Measurements from ENCODE around the gene CD163L1. TPM values are rescaled to one million over a fixed set of nuclear protein-coding genes. Genes with fewer than 3 reads are reported as not detected.

Gene CD163L1
- polyA plus RNA-seq, 1 donor (not counting 4 experiments of a cell fraction or from before 2014, with no cell fraction given), result 0.62 TPM

GRCh38 chr12:7459973-7460372 is 16.0 kb upstream of the CD163L1 start:
- H3K9me1 ChIP-seq (ENCODE audit: control insufficient read depth, extremely low read depth, insufficient read depth, low read length), result no peaks in the 10 kb centered on the region
- H3K9me3 ChIP-seq (ENCODE audit: control insufficient read depth, low read depth, low read length), result no peaks in the 10 kb centered on the region
- TF ChIP-seq EZH2 (IDR thresholded peaks at IDR 0.05; ENCODE audit: low read length) (no peak), CTCF (optimal IDR thresholded peaks at IDR 0.05 in 1 of 3, IDR thresholded peaks at IDR 0.05 in 1 of 3, conservative IDR thresholded peaks at IDR 0.05 in 1 of 3; ENCODE audit: extremely low read depth in 1 of 3, insufficient read depth in 2 of 3, low read length in 3 of 3) (no peak)
- no peaks in the 10 kb centered on the region for H3K79me2 ChIP-seq (ENCODE audit: control insufficient read depth, insufficient read depth, low read length)
- no peaks in the 10 kb centered on the region for H3K4me1 ChIP-seq (ENCODE audit: control insufficient read depth, extremely low read depth, insufficient read depth, low read length)
- no peak overlapping the region for H3K4me3 ChIP-seq (ENCODE audit: control insufficient read depth in 2 of 3, extremely low read depth in 1 of 3, insufficient read depth in 2 of 3, low read depth in 1 of 3, low read length in 3 of 3)
- H3K36me3 ChIP-seq (ENCODE audit: control insufficient read depth in 2 of 2, extremely low read depth in 1 of 2, insufficient read depth in 2 of 2, low read length in 2 of 2), result no peaks in the 10 kb centered on the region
- H3K27me3 ChIP-seq (ENCODE audit: control insufficient read depth, extremely low read depth, insufficient read depth, low read length), result no peaks in the 10 kb centered on the region
- no peak overlapping the region for H3K9ac ChIP-seq (ENCODE audit: control insufficient read depth, extremely low read depth, insufficient read depth, low read length)
- no peak for DNase-seq (ENCODE audit: low read depth, low spot score)
- no peak for FAIRE-seq
- no peak overlapping the region for H2AFZ ChIP-seq (ENCODE audit: control insufficient read depth, low read length)
- dilution Hi-C loops (cut with MboI; ENCODE audit: extremely low pct_ligation_motif_present, low sequenced_read_pairs), result no loop called here
- no peak overlapping the region for H3K27ac ChIP-seq (ENCODE audit: control insufficient read depth, insufficient read depth, low read length)
- H3K4me2 ChIP-seq (ENCODE audit: control insufficient read depth, extremely low read depth, insufficient read depth, low read depth, low read length), result no peak overlapping the region
- H4K20me1 ChIP-seq (ENCODE audit: control insufficient read depth, extremely low read depth, insufficient read depth, low read length), result no peaks in the 10 kb centered on the region

GRCh38 chr12:7451756-7452155 is 7.8 kb upstream of the CD163L1 start:
- no peak for DNase-seq (ENCODE audit: low read depth, low spot score)

More at GRCh38 chr12:7451756-7452155, 7.8 kb upstream of the CD163L1 start:
- dilution Hi-C loops (cut with MboI; ENCODE audit: extremely low pct_ligation_motif_present, low sequenced_read_pairs), result no loop called here
- no peak overlapping the region for H3K4me3 ChIP-seq (ENCODE audit: control insufficient read depth in 2 of 3, extremely low read depth in 1 of 3, insufficient read depth in 2 of 3, low read depth in 1 of 3, low read length in 3 of 3)
- no peak for FAIRE-seq
- H3K9me3 ChIP-seq (ENCODE audit: control insufficient read depth, low read depth, low read length), result no peaks in the 10 kb centered on the region
- no peak overlapping the region for H3K4me2 ChIP-seq (ENCODE audit: control insufficient read depth, extremely low read depth, insufficient read depth, low read depth, low read length)
- H3K36me3 ChIP-seq (ENCODE audit: control insufficient read depth in 2 of 2, extremely low read depth in 1 of 2, insufficient read depth in 2 of 2, low read length in 2 of 2), result no peaks in the 10 kb centered on the region
- H3K79me2 ChIP-seq (ENCODE audit: control insufficient read depth, insufficient read depth, low read length), result no peaks in the 10 kb centered on the region
- no peaks in the 10 kb centered on the region for H3K27me3 ChIP-seq (ENCODE audit: control insufficient read depth, extremely low read depth, insufficient read depth, low read length)
- no peaks in the 10 kb centered on the region for H4K20me1 ChIP-seq (ENCODE audit: control insufficient read depth, extremely low read depth, insufficient read depth, low read length)
- H3K27ac ChIP-seq (ENCODE audit: control insufficient read depth, insufficient read depth, low read length), result no peak overlapping the region
- H3K9me1 ChIP-seq (ENCODE audit: control insufficient read depth, extremely low read depth, insufficient read depth, low read length), result no peaks in the 10 kb centered on the region
- H2AFZ ChIP-seq (ENCODE audit: control insufficient read depth, low read length), result no peak overlapping the region
- H3K4me1 ChIP-seq (ENCODE audit: control insufficient read depth, extremely low read depth, insufficient read depth, low read length), result no peaks in the 10 kb centered on the region
- no peak overlapping the region for H3K9ac ChIP-seq (ENCODE audit: control insufficient read depth, extremely low read depth, insufficient read depth, low read length)
- TF ChIP-seq CTCF (optimal IDR thresholded peaks at IDR 0.05 in 1 of 3, IDR thresholded peaks at IDR 0.05 in 1 of 3, conservative IDR thresholded peaks at IDR 0.05 in 1 of 3; ENCODE audit: extremely low read depth in 1 of 3, insufficient read depth in 2 of 3, low read length in 3 of 3) (no peak), EZH2 (IDR thresholded peaks at IDR 0.05; ENCODE audit: low read length) (no peak)

Measured in keratinocyte (primary cell).